HFFc6 (cell line): Measurements from ENCODE around the gene BBS1. TPM values are rescaled to one million over a fixed set of nuclear protein-coding genes. Genes with fewer than 3 reads are reported as not detected.

Experiments
- DNase-seq: peaks from one replicate; pipeline ENCODE4 v3.0.0-alpha.2; 2018
- H3K27ac Mint-ChIP-seq: 2 replicates; pipeline ENCODE4 v1.8.0; 2020; ENCODE audit warnings: mild to moderate bottlenecking, mixed read lengths
- H3K27me3 Mint-ChIP-seq: 2 replicates; pipeline ENCODE4 v1.8.0; 2021; ENCODE audit warnings: mild to moderate bottlenecking, moderate library complexity, mixed read lengths; ENCODE audit not compliant: insufficient read depth
- H3K36me3 Mint-ChIP-seq: 2 replicates; pipeline ENCODE4 v1.8.0; 2021; ENCODE audit warnings: low read depth, mixed read lengths
- H3K4me1 Mint-ChIP-seq: 2 replicates; pipeline ENCODE4 v1.8.0; 2020; ENCODE audit warnings: low read depth, mixed read lengths
- H3K4me3 Mint-ChIP-seq: 2 replicates; pipeline ENCODE4 v1.8.0; 2020; ENCODE audit warnings: mild to moderate bottlenecking, moderate library complexity, mixed read lengths
- H3K9me3 Mint-ChIP-seq: 2 replicates; pipeline ENCODE4 v1.8.0; 2020; ENCODE audit warnings: mild to moderate bottlenecking, mixed read lengths
- CTCF ChIP-seq: fragments of 200-600 bp; sonication (generic); IDR thresholded peaks from 2 replicates; pipeline ENCODE4 v1.5.0; 2021; ENCODE audit warnings: antibody characterized with exemption, mild to moderate bottlenecking
- total RNA-seq, 6 experiments: library from RNA; stranded (reverse); fragmentation: NEBNext Ultra II Directional; extraction: Animal tissue kit (Norgen Biotek cat#: 25700); gene quantifications; 2 replicates in 1 of 6; 3 replicates in 5 of 6; pipeline ENCODE4 v1.2.3, GENCODE V29; 2021

The BBS1 gene
- total RNA-seq, 6 experiments from 2014 or later = 14.9 to 21.4 (median 17.3) TPM

GRCh38 chr11:66548774-66549630 lies 38.6 kb downstream of the BBS1 start:
- Mint-ChIP-seq H3K4me1 (peaks cover 12% of the 10 kb centered on the region), H3K9me3 (no peaks in the 10 kb centered on the region), H3K27me3 (peaks cover 19% of the 10 kb centered on the region), H3K4me3 (no peak overlapping the region), H3K36me3 (no peaks in the 10 kb centered on the region), H3K27ac (no peak overlapping the region)
- no peak for DNase-seq
- TF ChIP-seq CTCF = no peak

GRCh38 chr11:66549696-66550095 lies 39.3 kb downstream of the BBS1 start:
- no peak for DNase-seq
- H3K4me1 Mint-ChIP-seq = peaks cover 6% of the 10 kb centered on the region
- no peak overlapping the region for H3K27ac Mint-ChIP-seq
- H3K36me3 Mint-ChIP-seq = no peaks in the 10 kb centered on the region
- no peaks in the 10 kb centered on the region for H3K9me3 Mint-ChIP-seq
- no peak for TF ChIP-seq CTCF
- peaks cover 21% of the 10 kb centered on the region for H3K27me3 Mint-ChIP-seq
- no peak overlapping the region for H3K4me3 Mint-ChIP-seq

GRCh38 chr11:66550887-66551286 lies 40.5 kb downstream of the BBS1 start:
- no peaks in the 10 kb centered on the region for H3K36me3 Mint-ChIP-seq
- no peaks in the 10 kb centered on the region for H3K9me3 Mint-ChIP-seq
- H3K4me3 Mint-ChIP-seq = no peak overlapping the region
- H3K4me1 Mint-ChIP-seq = no peaks in the 10 kb centered on the region
- no peak for TF ChIP-seq CTCF
- H3K27me3 Mint-ChIP-seq = peaks cover 29% of the 10 kb centered on the region
- no peak for DNase-seq
- no peak overlapping the region for H3K27ac Mint-ChIP-seq

GRCh38 chr11:66554602-66555001 lies 44.2 kb downstream of the BBS1 start:
- Mint-ChIP-seq H3K36me3 (no peaks in the 10 kb centered on the region), H3K4me1 (no peaks in the 10 kb centered on the region), H3K27ac (no peak overlapping the region), H3K27me3 (peaks cover 33% of the 10 kb centered on the region), H3K4me3 (no peak overlapping the region), H3K9me3 (no peaks in the 10 kb centered on the region)
- no peak for DNase-seq
- no peak for TF ChIP-seq CTCF

DNA sequence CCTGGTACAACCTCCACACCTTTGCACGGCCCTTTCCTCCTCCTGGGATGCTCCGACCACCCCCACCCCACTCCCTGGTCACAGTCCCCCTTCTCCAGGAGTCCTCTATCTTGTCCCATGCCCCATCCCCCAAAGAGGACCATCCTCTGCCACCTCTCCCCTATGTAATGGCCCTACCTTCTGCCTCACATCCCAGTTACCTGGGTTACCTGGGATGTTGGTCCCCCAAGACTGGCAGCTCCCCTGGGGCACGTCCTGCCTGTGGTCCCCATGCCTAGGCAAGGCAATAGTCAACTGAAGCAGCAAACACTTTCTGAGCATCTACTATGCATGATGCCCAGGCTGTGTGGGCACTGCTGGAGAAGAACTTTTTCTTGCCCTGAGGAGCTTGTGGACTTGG lies 45.0 kb downstream of the BBS1 start:
- no peak for DNase-seq
- Mint-ChIP-seq H3K36me3 (no peaks in the 10 kb centered on the region), H3K27ac (no peak overlapping the region), H3K4me1 (no peaks in the 10 kb centered on the region), H3K27me3 (peaks cover 29% of the 10 kb centered on the region), H3K9me3 (no peaks in the 10 kb centered on the region), H3K4me3 (no peak overlapping the region)
- no peak for TF ChIP-seq CTCF
